Activated CD4-positive, alpha-beta memory T cell treated with anti-CD3 and anti-CD28 coated beads for 36 hours (primary cell): ENCODE measurements around the gene ROBO4. TPM values are rescaled to one million over a fixed set of nuclear protein-coding genes. Genes with fewer than 3 reads are reported as not detected.

Experiments used
- CTCF ChIA-PET: fragments of 350-600 bp; sonication (Branson Sonifier 250); formaldehyde crosslinking; loops from one replicate; lab custom pipeline; 2021; ENCODE audit warnings: antibody characterized with exemption, inconsistent platforms; lab: Charles Lee
- POLR2A ChIA-PET: fragments of 350-600 bp; sonication (Branson Sonifier 250); formaldehyde crosslinking; loops from one replicate; lab custom pipeline; 2021; ENCODE audit warnings: antibody characterized with exemption; lab: Charles Lee
- DNase-seq: peaks from one replicate; pipeline ENCODE4 v3.0.0-alpha.2; 2020
- H3K27ac Mint-ChIP-seq: one replicate; pipeline ENCODE4 v1.8.0; 2021; ENCODE audit warnings: mixed read lengths
- H3K27me3 Mint-ChIP-seq: one replicate; pipeline ENCODE4 v1.8.0; 2021; ENCODE audit warnings: mixed read lengths
- H3K36me3 Mint-ChIP-seq: one replicate; pipeline ENCODE4 v1.8.0; 2021; ENCODE audit warnings: mixed read lengths
- H3K4me1 Mint-ChIP-seq: one replicate; pipeline ENCODE4 v1.8.0; 2021; ENCODE audit warnings: low read depth, mixed read lengths
- H3K4me3 Mint-ChIP-seq: one replicate; pipeline ENCODE4 v1.8.0; 2021; ENCODE audit warnings: mild to moderate bottlenecking, mixed read lengths
- H3K9me3 Mint-ChIP-seq: one replicate; pipeline ENCODE4 v1.8.0; 2021; ENCODE audit warnings: mixed read lengths
- intact Hi-C: fragments of 100-400 bp; cut with micrococcal nuclease; formaldehyde crosslinking; loops from one replicate; pipeline ENCODE4 v1.15.1; 2023
- total RNA-seq, 2 experiments: library from RNA; stranded (reverse); gene quantifications; one replicate each; pipeline ENCODE4 v1.2.3, GENCODE V29; 2021

ROBO4 gene
- total RNA-seq, 2 experiments from 2014 or later: not detected

DNA sequence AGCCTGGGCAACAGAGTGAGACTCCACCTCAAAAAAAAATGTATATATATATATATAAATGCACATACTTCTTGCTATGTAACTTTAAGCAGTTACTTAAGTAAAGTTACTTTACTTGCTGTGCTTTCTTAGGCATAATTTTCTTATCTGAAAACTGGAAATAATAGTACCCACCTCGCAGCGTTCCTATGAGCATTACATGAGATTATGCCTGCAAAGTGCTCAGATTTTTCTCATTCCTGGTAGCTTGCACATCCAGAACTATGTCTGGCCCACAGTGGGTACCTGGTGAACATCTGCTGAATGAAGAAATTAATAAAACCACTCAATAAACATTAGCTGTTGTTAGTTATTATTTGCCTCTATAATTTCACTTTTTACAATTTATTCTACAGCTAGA is 38.5 kb downstream of the ROBO4 start:
- no peaks in the 10 kb centered on the region for H3K9me3 Mint-ChIP-seq
- intact Hi-C loops: no loop called here
- no peak for DNase-seq
- H3K27ac Mint-ChIP-seq: no peak overlapping the region
- ChIA-PET POLR2A (no interaction called here), CTCF (interaction anchor here (0.6 to 1.2 kb wide), 2 partner anchors 9 to 17 kb away, joined by 3 to 6 read pairs; no protein-coding TSS in a partner anchor)
- peaks cover 35% of the 10 kb centered on the region for H3K27me3 Mint-ChIP-seq
- peaks cover 6% of the 10 kb centered on the region for H3K4me1 Mint-ChIP-seq
- H3K4me3 Mint-ChIP-seq: no peak overlapping the region
- no peaks in the 10 kb centered on the region for H3K36me3 Mint-ChIP-seq

DNA sequence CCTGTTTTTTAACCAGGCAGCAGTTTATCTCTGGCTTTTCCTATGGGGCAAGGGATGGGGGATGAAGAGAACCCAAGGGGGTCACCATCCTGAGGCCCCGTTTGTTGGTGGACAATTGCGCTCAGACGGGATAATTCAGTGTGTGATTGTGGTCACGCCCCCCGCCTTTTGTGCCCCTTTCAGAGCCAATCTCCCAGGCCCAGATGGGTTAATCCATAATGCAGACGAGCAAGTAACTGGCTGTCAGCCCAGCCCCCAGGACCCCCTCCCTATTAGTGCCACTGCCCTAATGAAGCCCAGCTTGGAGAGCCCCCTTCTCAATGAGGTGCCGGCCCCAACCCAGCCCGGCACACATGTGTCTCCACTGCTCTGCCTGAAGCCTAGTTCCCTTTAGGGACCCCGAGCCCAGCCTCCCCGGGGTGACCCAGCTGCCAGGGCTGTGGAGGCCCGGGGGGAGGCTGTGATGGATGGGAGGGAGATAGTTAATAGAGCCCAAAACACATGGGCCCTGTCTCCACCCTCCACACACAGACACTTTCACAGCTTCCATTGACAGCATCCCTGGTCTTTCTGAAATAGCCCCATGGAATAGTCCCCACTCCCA is 51.5 kb downstream of the ROBO4 start:
- Mint-ChIP-seq H3K36me3 (no peaks in the 10 kb centered on the region), H3K27me3 (peaks cover 76% of the 10 kb centered on the region), H3K27ac (no peak overlapping the region), H3K4me1 (peaks cover 5% of the 10 kb centered on the region), H3K9me3 (no peaks in the 10 kb centered on the region), H3K4me3 (no peak overlapping the region)
- CTCF ChIA-PET: interaction anchor here (1.4 kb wide), 1 partner anchor 20 kb away, joined by 7 read pairs; the partner anchor contains the start of gene ROBO3
- intact Hi-C loops: no loop called here
- POLR2A ChIA-PET: no interaction called here
- no peak for DNase-seq

DNA sequence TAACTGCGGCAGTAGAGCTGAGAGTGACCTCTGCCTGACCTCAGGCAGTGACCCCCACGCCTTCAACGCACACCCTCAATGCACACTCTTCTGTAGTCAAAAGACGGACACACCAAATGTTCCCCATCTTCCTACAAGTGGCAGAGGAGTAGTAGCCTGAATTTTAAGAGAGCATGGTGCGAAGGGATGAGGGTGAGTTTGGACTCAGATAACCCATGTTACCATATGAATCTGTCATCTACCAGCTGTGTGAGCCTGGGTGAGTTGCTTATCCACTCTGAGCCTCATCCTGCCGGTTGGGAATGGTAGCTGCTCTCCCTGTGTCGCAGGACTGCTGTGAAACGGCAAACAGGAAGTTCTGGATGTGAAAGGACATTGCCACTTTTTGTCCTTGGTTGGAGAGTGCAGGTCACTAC is 53.0 kb downstream of the ROBO4 start:
- H3K4me3 Mint-ChIP-seq: no peak overlapping the region
- no peaks in the 10 kb centered on the region for H3K36me3 Mint-ChIP-seq
- H3K27ac Mint-ChIP-seq: no peak overlapping the region
- no peaks in the 10 kb centered on the region for H3K9me3 Mint-ChIP-seq
- DNase-seq: no peak
- peaks cover 80% of the 10 kb centered on the region for H3K27me3 Mint-ChIP-seq
- POLR2A ChIA-PET: no interaction called here
- intact Hi-C loops: no loop called here
- H3K4me1 Mint-ChIP-seq: peaks cover 10% of the 10 kb centered on the region
- CTCF ChIA-PET: interaction anchor here (0.6 to 1.6 kb wide), 2 partner anchors 22 to 31 kb away, joined by 3 to 6 read pairs; no protein-coding TSS in a partner anchor

DNA sequence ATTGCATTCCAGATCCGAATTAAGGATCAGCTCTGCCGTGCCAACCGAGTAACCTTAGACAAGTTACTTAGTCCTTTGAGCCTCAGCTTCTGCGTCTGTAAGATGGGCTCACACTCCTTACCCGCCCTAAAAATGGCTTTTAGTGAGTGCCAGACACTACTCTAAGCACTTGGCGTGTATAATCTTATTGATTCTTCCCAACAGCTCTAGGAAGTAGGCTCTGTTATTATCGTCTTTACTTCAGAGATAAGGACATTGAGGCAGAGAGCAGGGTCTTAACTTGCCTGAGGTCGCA is 54.1 kb downstream of the ROBO4 start:
- Mint-ChIP-seq H3K9me3 (no peaks in the 10 kb centered on the region), H3K36me3 (no peaks in the 10 kb centered on the region), H3K4me1 (peaks cover 10% of the 10 kb centered on the region), H3K27me3 (peaks cover 79% of the 10 kb centered on the region), H3K27ac (no peak overlapping the region), H3K4me3 (no peak overlapping the region)
- no peak for DNase-seq
- intact Hi-C loops: no loop called here
- POLR2A ChIA-PET: no interaction called here
- CTCF ChIA-PET: interaction anchor here (1.1 to 1.2 kb wide), 2 partner anchors 11 to 33 kb away, joined by 3 to 4 read pairs; no protein-coding TSS in a partner anchor

DNA sequence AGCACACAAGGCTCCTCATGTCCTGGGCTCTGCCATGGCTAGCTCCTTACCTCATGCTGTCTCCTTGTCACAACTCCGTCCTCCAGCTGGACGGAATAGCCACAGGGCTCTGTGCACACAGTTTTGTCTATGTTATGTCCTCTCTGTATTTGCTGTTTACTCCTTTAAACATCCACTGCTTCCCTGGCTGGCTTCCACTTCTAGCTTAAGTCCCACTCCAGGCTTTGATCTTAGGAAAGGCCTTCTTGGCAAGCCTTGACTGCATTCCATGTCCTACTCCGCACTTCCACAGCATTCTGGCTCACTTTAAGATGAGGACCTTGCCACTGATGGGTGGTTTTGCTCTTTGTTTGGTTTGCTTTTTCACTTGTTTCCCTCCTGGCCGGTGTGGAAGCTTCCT is 55.4 kb downstream of the ROBO4 start:
- ChIA-PET POLR2A (no interaction called here), CTCF (interaction anchor here (0.9 kb wide), 1 partner anchor 24 kb away, joined by 3 read pairs; no protein-coding TSS in a partner anchor)
- intact Hi-C loops: no loop called here
- H3K9me3 Mint-ChIP-seq: no peaks in the 10 kb centered on the region
- peaks cover 10% of the 10 kb centered on the region for H3K4me1 Mint-ChIP-seq
- peaks cover 80% of the 10 kb centered on the region for H3K27me3 Mint-ChIP-seq
- no peak overlapping the region for H3K27ac Mint-ChIP-seq
- H3K4me3 Mint-ChIP-seq: no peak overlapping the region
- H3K36me3 Mint-ChIP-seq: no peaks in the 10 kb centered on the region
- no peak for DNase-seq

DNA sequence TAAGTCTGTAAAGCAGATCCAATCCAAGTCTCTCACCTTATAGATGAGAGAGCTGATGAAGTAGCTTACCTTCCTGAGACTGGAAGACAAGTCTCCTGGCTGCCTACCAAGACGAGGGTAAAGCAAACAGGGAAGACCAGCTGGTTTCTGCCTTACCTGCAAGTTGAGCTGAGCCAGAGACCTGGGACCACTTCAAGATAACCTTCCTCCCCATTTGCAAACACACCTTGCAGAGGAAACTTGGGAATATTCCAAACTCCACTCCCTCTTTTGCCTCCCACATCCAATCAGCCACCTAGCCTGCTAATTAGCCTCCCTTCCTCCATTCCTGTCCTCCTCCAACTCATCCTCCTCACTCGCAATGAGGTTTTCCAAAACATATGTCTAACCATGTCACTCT is 55.8 kb downstream of the ROBO4 start:
- Mint-ChIP-seq H3K27me3 (peaks cover 77% of the 10 kb centered on the region), H3K36me3 (no peaks in the 10 kb centered on the region), H3K4me3 (no peak overlapping the region), H3K9me3 (no peaks in the 10 kb centered on the region), H3K27ac (no peak overlapping the region), H3K4me1 (peaks cover 10% of the 10 kb centered on the region)
- no peak for DNase-seq
- POLR2A ChIA-PET: no interaction called here
- CTCF ChIA-PET: interaction anchor here (0.9 to 1.4 kb wide), 2 partner anchors 24 to 48 kb away, joined by 3 read pairs; no protein-coding TSS in a partner anchor
- intact Hi-C loops: no loop called here

DNA sequence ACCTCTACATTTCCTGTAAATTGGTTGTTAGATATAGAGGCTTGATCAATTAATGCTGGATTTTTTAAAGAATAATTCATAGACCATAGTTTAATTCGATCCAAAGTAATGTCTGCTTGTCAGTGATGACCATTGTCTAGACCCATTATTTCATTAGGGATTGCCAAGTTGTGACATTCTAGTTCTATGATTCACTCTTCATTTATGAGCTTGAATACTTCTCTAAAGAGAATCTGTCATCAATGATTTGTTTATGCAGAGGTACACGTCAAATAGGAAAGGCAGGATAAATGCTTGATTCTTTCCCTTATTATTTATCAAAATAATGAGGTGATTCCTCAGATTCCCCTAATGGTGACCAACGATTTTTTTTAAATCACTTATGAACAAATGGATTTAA is 56.5 kb downstream of the ROBO4 start:
- H3K27ac Mint-ChIP-seq: no peak overlapping the region
- no peak overlapping the region for H3K4me3 Mint-ChIP-seq
- H3K9me3 Mint-ChIP-seq: no peaks in the 10 kb centered on the region
- intact Hi-C loops: no loop called here
- H3K36me3 Mint-ChIP-seq: no peaks in the 10 kb centered on the region
- ChIA-PET CTCF (interaction anchor here (0.7 to 1.4 kb wide), 2 partner anchors 25 to 47 kb away, joined by 3 read pairs; no protein-coding TSS in a partner anchor), POLR2A (no interaction called here)
- H3K27me3 Mint-ChIP-seq: peaks cover 72% of the 10 kb centered on the region
- peaks cover 13% of the 10 kb centered on the region for H3K4me1 Mint-ChIP-seq
- no peak for DNase-seq

DNA sequence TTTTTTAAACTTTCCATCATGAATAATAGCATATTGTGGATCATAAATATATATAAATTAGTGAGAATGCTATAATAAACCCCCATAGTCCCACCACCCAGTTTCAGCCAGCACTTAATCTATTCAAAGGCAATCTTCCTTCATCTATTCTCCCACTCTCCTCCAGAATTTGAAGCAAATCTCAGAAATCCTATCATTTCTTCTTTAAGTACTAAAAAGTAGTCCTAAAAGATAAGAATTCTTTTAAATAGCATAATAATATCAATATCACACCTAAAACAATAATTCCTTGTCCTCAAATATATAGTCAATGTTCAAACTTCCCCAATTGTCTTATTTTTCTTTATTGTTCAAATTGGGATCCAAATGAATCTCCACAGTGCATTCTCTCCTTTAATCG is 57.0 kb downstream of the ROBO4 start:
- no peaks in the 10 kb centered on the region for H3K9me3 Mint-ChIP-seq
- no peak overlapping the region for H3K27ac Mint-ChIP-seq
- ChIA-PET CTCF (interaction anchor here (0.7 to 5.0 kb wide), 3 partner anchors 25 to 169 kb away, joined by 3 to 85 read pairs (median 3); partner anchors contain the start of genes SIAE and SPA17), POLR2A (no interaction called here)
- H3K27me3 Mint-ChIP-seq: peaks cover 67% of the 10 kb centered on the region
- DNase-seq: no peak
- intact Hi-C loops: no loop called here
- no peak overlapping the region for H3K4me3 Mint-ChIP-seq
- peaks cover 14% of the 10 kb centered on the region for H3K4me1 Mint-ChIP-seq
- no peaks in the 10 kb centered on the region for H3K36me3 Mint-ChIP-seq

DNA sequence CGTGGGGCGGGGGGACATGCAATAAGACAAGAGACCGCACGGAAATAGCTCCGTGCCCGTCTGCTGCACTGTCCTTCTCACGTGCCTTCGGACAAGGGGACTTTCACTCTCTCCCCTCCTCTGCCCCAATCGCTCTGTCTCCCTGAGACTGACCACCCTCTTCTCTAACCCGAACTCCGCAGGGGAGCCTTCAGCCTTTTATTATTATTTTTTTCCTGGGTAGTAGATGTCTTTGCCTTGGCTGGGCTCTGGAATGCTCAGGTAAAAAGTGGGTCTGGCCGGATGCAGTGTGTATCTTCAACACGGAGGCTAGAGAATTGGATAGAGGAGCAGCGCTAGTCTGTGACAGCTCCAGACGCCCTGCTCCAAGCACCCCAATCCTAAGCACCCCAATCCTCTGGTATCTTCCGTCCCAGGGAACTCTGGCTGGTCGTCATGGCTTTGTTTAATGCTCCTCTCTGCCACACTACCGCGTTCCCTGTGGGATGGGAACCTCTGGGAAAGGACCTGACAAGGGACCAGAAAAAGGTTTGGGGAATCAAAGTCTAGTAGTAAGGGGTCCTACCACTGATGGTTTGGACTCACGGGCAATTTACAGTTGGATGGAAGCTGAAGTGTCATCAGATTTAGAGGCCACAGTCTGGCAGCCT is 57.6 kb downstream of the ROBO4 start:
- H3K4me1 Mint-ChIP-seq: peaks cover 14% of the 10 kb centered on the region
- ChIA-PET CTCF (interaction anchor here (1.2 to 5.0 kb wide), 6 partner anchors 26 to 169 kb away, joined by 3 to 85 read pairs (median 36); partner anchors contain the start of genes ESAM, MSANTD2, ROBO3 and SIAE), POLR2A (interaction anchor here (0.6 kb wide), 1 partner anchor 27 kb away, joined by 3 read pairs; no protein-coding TSS in a partner anchor)
- intact Hi-C loops: loop anchor here (2.0 to 10.0 kb wide), 2 partner anchors 37 to 435 kb away; no protein-coding TSS in a partner anchor
- no peaks in the 10 kb centered on the region for H3K9me3 Mint-ChIP-seq
- peaks cover 64% of the 10 kb centered on the region for H3K27me3 Mint-ChIP-seq
- H3K4me3 Mint-ChIP-seq: peak overlapping the region; percentile 21
- H3K36me3 Mint-ChIP-seq: no peaks in the 10 kb centered on the region
- no peak for DNase-seq
- no peak overlapping the region for H3K27ac Mint-ChIP-seq

DNA sequence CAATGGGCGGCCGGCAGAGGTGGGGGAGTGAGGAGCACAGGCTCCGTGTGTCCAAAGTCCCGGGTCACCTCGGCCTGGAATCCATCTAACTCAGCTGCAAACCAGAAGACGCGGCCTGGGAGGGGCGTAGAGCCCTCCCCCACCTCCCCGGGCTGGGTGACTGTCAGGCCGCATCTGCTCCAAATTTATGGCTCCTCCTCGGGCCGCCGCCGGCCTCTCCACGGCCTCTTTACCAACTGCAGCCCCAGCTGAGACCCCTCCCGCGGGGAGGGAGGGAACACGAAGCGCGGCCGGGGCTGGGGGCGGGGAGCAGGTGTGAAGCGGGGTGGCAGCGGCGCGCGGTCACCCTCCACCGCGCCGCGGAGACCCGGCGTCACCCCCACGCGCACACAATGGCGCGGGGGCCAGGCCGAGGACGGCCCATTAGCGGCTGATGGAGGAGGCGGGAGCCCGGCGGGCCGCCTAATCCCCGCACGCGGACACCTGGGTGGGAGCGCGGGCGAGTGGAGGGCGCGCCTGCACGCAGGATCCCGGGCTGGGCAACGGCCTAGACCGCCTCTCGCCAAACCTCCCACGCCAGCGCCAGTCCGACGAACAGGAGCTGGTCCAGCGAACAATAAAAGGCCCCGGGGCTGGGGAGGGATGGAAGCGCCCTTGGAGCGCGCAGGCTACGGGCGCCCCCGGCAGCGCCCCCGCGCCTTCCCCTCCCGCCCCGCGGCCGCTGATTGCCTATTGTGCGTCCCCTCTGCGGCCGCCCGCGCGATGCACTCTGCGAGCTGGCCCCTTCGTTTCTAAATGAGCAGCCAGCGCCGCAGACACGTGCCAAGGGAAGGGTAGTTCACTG is 58.3 kb downstream of the ROBO4 start:
- Mint-ChIP-seq H3K27ac (no peak overlapping the region), H3K4me3 (no peak overlapping the region), H3K27me3 (peaks cover 56% of the 10 kb centered on the region), H3K4me1 (peaks cover 11% of the 10 kb centered on the region), H3K36me3 (no peaks in the 10 kb centered on the region), H3K9me3 (no peaks in the 10 kb centered on the region)
- DNase-seq: peak; percentile 25
- CTCF ChIA-PET: interaction anchor here (0.6 to 5.0 kb wide), 8 partner anchors 27 to 298 kb away, joined by 3 to 85 read pairs (median 25); partner anchors contain the start of genes ESAM, MSANTD2, ROBO3 and SIAE
- POLR2A ChIA-PET: interaction anchor here (0.6 kb wide), 1 partner anchor 27 kb away, joined by 3 read pairs; no protein-coding TSS in a partner anchor
- intact Hi-C loops: loop anchor here (2.0 to 10.0 kb wide), 2 partner anchors 37 to 435 kb away; no protein-coding TSS in a partner anchor

DNA sequence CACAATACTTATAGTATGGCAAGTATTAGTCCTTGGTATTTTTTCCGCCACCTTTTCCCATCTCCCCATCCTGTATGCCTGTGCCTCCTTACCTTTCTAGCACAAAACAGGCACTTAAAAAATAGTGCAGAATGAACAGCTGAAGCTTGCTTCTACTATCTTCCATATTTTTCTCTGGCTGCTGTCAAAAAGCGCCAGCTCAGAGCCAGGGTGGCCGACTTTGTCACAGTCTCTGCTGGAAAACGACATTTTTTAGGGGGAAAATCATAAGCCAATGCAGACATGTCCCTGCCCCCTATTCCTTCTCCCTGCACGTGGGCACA is 58.9 kb downstream of the ROBO4 start:
- Mint-ChIP-seq H3K9me3 (no peaks in the 10 kb centered on the region), H3K4me3 (no peak overlapping the region), H3K27ac (no peak overlapping the region), H3K27me3 (peaks cover 55% of the 10 kb centered on the region), H3K4me1 (peaks cover 11% of the 10 kb centered on the region), H3K36me3 (no peaks in the 10 kb centered on the region)
- no peak for DNase-seq
- intact Hi-C loops: loop anchor here (2.0 to 10.0 kb wide), 2 partner anchors 38 to 434 kb away; no protein-coding TSS in a partner anchor
- ChIA-PET CTCF (interaction anchor here (0.9 to 5.0 kb wide), 10 partner anchors 17 to 194 kb away, joined by 3 to 85 read pairs (median 14); partner anchors contain the start of genes ESAM, MSANTD2, ROBO3 and SIAE), POLR2A (no interaction called here)
